Sigmoid colon (tissue), 7 donors: Measurements from ENCODE around the gene PPP1R2C. TPM values are rescaled to one million over a fixed set of nuclear protein-coding genes. Genes with fewer than 3 reads are reported as not detected.

Experiments
- DNase-seq: peaks from one replicate; pipeline ENCODE4 v3.0.0-alpha.2; 2019
- H3K27ac ChIP-seq, 4 donors: fragments of 200-600 bp; sonication (generic); one replicate each; pipeline ENCODE4 v1.5.1; 2016 to 2019; ENCODE audit warnings: mild to moderate bottlenecking in 1 of 4
- H3K27me3 ChIP-seq, 3 donors: fragments of 200-600 bp; sonication (generic); one replicate each; pipeline ENCODE4 v1.5.1; 2019; ENCODE audit warnings: mild to moderate bottlenecking in 1 of 3
- H3K36me3 ChIP-seq, 4 donors: fragments of 200-600 bp; sonication (generic); one replicate each; pipeline ENCODE4 v1.5.1; 2016 to 2019
- H3K4me1 ChIP-seq, 4 donors: fragments of 200-600 bp; sonication (generic); one replicate each; pipeline ENCODE4 v1.5.1; 2017 to 2019
- H3K4me3 ChIP-seq, 4 donors: fragments of 200-600 bp; sonication (generic); one replicate each; pipeline ENCODE4 v1.5.1; 2017 to 2019; ENCODE audit warnings: mild to moderate bottlenecking in 2 of 4, moderate library complexity in 1 of 4
- H3K9me3 ChIP-seq, 4 donors: fragments of 200-600 bp in 3 of 4; sonication (generic) in 3 of 4; one replicate each; pipeline versions ENCODE4 v1.5.1 to v1.6.1; 2013 to 2019
- EP300 ChIP-seq, 4 donors: sonication (generic); formaldehyde crosslinking; IDR thresholded peaks; one replicate each; pipeline ENCODE4 v1.6.1; 2017; ENCODE audit warnings: antibody characterized with exemption in 4 of 4
- POLR2A ChIP-seq, 2 donors: fragments of 450-650 bp; IDR thresholded peaks; one replicate each; pipeline ENCODE4 v1.6.1; 2016; ENCODE audit warnings: antibody characterized with exemption in 2 of 2, mild to moderate bottlenecking in 2 of 2, moderate library complexity in 2 of 2
- POLR2AphosphoS5 ChIP-seq, 4 donors: sonication (generic); formaldehyde crosslinking; IDR thresholded peaks; one replicate each; pipeline ENCODE4 v1.6.1; 2017; ENCODE audit warnings: antibody characterized with exemption in 4 of 4
- WGBS, 2 donors: extraction: QIAGEN DNeasy Blood & Tissue Kit; methylation state at CpG; one replicate each; pipeline ENCODE4 v1.1.7; 2013; 5-methylcytosine and 5-hydroxymethylcytosine counted together
- intact Hi-C: fragments of 100-400 bp; cut with DNase I; formaldehyde crosslinking; loops from one replicate; pipeline ENCODE4 v1.15.1; 2023
- polyA plus RNA-seq, 3 donors: library from polyadenylated mRNA; stranded (reverse); fragments of 200-250 nt; gene quantifications; one replicate each; pipeline ENCODE4 v1.2.3, GENCODE V29; 2013
- total RNA-seq, 4 donors: library from RNA; depleted of rRNA; stranded (reverse); fragments of >200 nt; gene quantifications; one replicate each; pipeline ENCODE4 v1.1.0, GENCODE V29; 2016
- TF ChIP-seq, protein P1 (sequence below), 4 experiments: fragments of 450-650 bp in 3 of 4; fragments of 200-600 bp in 1 of 4; IDR thresholded peaks; one replicate each; pipeline ENCODE4 v1.5.1; 2016 to 2019; ENCODE audit warnings: antibody characterized with exemption in 4 of 4, mild to moderate bottlenecking in 3 of 4, moderate library complexity in 2 of 4
- donor health status: healthy with polysubstance abuse.
- donor health status: Bipolar disorder and iron deficiency.
- donor health status: healthy.

The PPP1R2C gene
- total and polyA plus RNA-seq, 7 donors: not detected

DNA sequence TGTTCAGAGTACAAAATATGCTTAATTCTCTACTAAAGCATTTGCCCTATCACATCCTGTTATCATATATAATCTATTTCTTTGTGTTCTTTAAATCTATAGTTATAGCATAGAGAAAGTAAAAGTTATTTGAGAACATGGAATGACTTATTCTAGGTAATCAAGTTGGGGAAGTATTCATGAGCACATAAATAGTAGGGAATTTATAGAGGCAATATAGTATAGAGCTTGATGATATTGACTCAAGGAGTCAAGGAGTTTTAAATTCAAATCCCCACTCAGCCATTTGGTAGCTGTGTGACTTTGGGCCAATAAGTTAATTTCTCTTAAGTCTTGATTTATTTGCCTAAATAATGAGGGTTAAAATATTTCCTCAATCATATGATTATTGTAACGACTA, 37.5 kb downstream of the PPP1R2C start:
- TF ChIP-seq POLR2AphosphoS5 (IDR thresholded peaks at IDR 0.05) (no peak), POLR2A (IDR thresholded peaks at IDR 0.05) (no peak), EP300 (IDR thresholded peaks at IDR 0.05) (no peak)
- TF ChIP-seq, protein P1, sequence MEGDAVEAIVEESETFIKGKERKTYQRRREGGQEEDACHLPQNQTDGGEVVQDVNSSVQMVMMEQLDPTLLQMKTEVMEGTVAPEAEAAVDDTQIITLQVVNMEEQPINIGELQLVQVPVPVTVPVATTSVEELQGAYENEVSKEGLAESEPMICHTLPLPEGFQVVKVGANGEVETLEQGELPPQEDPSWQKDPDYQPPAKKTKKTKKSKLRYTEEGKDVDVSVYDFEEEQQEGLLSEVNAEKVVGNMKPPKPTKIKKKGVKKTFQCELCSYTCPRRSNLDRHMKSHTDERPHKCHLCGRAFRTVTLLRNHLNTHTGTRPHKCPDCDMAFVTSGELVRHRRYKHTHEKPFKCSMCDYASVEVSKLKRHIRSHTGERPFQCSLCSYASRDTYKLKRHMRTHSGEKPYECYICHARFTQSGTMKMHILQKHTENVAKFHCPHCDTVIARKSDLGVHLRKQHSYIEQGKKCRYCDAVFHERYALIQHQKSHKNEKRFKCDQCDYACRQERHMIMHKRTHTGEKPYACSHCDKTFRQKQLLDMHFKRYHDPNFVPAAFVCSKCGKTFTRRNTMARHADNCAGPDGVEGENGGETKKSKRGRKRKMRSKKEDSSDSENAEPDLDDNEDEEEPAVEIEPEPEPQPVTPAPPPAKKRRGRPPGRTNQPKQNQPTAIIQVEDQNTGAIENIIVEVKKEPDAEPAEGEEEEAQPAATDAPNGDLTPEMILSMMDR (IDR thresholded peaks at IDR 0.05): no peak
- DNase-seq: no peak
- H3K9me3 ChIP-seq: no peaks in the 10 kb centered on the region
- 64 to 76% methylated on average over 1 of the region's 1 CpG for WGBS, 2 donors
- intact Hi-C loops: no loop called here
- no peaks in the 10 kb centered on the region for H3K4me1 ChIP-seq
- no peak overlapping the region for H3K27ac ChIP-seq
- H3K4me3 ChIP-seq: no peak overlapping the region
- H3K27me3 ChIP-seq: no peaks in the 10 kb centered on the region
- H3K36me3 ChIP-seq: no peaks in the 10 kb centered on the region

DNA sequence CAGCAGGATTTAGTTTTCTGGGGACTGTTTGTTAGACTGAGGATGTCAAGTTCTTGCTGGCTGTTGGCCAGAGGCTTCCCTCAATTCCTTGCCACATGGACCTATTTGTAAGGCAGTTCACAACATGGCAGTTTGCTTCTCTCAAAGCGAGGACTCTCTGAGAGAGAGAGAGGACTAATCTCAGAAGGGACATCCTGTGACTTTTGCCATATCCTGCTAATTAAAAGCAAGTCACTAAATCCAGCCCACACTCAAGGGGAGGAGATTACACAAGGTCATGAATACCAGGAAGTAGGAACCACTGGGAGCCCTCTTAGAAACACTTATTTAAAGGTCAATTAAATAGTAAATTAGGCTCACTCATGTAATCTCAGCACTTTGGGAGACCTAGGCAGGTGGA, 38.2 kb downstream of the PPP1R2C start:
- Histone ChIP-seq H3K4me3 (no peak overlapping the region), H3K27ac (no peak overlapping the region), H3K36me3 (no peaks in the 10 kb centered on the region), H3K27me3 (no peaks in the 10 kb centered on the region), H3K4me1 (no peaks in the 10 kb centered on the region), H3K9me3 (no peaks in the 10 kb centered on the region)
- no peak for DNase-seq
- TF ChIP-seq POLR2A (IDR thresholded peaks at IDR 0.05) (no peak), EP300 (IDR thresholded peaks at IDR 0.05) (no peak), POLR2AphosphoS5 (IDR thresholded peaks at IDR 0.05) (no peak)
- TF ChIP-seq, protein P1 (IDR thresholded peaks at IDR 0.05): no peak
- intact Hi-C loops: no loop called here
- 73 to 80% methylated on average over 1 of the region's 1 CpG for WGBS, 2 donors

DNA sequence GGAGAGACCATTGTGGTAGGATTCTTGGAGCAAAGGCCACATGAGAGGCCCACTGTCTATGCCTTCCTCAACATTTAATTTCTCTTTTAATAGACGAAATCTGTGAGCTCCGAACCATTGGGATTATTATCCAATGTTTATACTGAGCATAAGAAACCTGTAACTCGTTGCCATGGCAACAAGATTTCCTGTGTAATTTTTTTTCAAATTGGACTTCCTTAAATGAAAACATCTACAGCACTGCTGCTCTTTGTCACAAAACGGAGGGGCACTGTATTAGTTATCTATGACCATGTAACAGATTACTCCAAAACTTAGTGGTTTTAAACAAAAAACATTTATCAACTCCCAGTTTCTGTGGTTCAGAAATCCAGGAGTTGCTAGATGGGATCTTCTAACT, 38.7 kb downstream of the PPP1R2C start:
- 31 to 51% methylated on average over 4 of the region's 4 CpGs for WGBS, 2 donors
- H3K4me1 ChIP-seq: no peaks in the 10 kb centered on the region
- no peak overlapping the region for H3K27ac ChIP-seq
- DNase-seq: no peak
- intact Hi-C loops: no loop called here
- TF ChIP-seq POLR2AphosphoS5 (IDR thresholded peaks at IDR 0.05) (no peak), EP300 (IDR thresholded peaks at IDR 0.05) (no peak), POLR2A (IDR thresholded peaks at IDR 0.05) (no peak)
- TF ChIP-seq, protein P1 (IDR thresholded peaks at IDR 0.05): no peak
- H3K36me3 ChIP-seq: no peaks in the 10 kb centered on the region
- H3K27me3 ChIP-seq: no peaks in the 10 kb centered on the region
- no peaks in the 10 kb centered on the region for H3K9me3 ChIP-seq
- H3K4me3 ChIP-seq: no peak overlapping the region

DNA sequence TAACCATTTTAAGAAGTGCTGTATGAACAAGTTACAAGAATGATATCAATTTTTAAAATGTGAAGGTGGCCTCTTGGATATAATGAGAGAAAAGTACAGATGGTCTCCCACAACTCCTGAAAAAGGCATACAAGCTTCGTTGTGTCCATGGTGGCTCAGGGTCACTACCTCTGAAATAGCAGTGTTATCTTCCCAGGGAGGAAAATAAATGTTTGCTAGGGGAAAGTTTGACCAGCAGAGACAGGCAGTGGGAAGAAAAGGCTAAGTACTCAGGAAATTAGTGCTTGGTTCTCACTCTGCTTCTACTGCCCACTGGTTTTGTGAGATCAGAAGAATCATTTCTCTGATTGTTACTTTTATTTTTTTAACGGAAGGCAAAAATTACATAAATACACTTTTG, 39.4 kb downstream of the PPP1R2C start:
- 98 to 99% methylated on average over 2 of the region's 2 CpGs for WGBS, 2 donors
- Histone ChIP-seq H3K27ac (no peak overlapping the region), H3K36me3 (no peaks in the 10 kb centered on the region), H3K27me3 (no peaks in the 10 kb centered on the region), H3K4me3 (no peak overlapping the region), H3K4me1 (no peaks in the 10 kb centered on the region), H3K9me3 (no peaks in the 10 kb centered on the region)
- intact Hi-C loops: no loop called here
- TF ChIP-seq POLR2A (IDR thresholded peaks at IDR 0.05) (no peak), POLR2AphosphoS5 (IDR thresholded peaks at IDR 0.05) (no peak), EP300 (IDR thresholded peaks at IDR 0.05) (no peak)
- TF ChIP-seq, protein P1 (IDR thresholded peaks at IDR 0.05): no peak
- DNase-seq: no peak

DNA sequence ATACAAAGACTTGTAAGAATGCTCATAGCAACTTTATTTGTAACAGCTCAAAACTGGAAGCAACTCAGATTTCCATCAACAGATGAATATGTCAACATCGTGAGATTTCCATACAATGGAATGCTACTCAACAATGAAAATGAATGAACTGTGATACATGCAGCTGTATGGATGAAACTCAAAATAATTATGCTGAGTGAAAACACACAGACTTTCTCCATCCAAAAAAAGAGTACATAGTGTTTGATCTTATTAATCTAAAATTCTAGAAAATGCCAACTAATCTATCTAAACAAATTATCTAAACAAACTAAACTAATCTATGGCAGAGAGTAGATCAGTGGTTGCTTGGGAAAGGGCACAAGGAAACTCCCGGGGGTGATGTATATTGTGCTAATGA, 42.7 kb downstream of the PPP1R2C start:
- no peak overlapping the region for H3K4me3 ChIP-seq
- H3K4me1 ChIP-seq: no peaks in the 10 kb centered on the region
- no peaks in the 10 kb centered on the region for H3K27me3 ChIP-seq
- 83 to 93% methylated on average over 2 of the region's 2 CpGs for WGBS, 2 donors
- H3K27ac ChIP-seq: no peak overlapping the region
- TF ChIP-seq POLR2AphosphoS5 (IDR thresholded peaks at IDR 0.05) (no peak), EP300 (IDR thresholded peaks at IDR 0.05) (no peak), POLR2A (IDR thresholded peaks at IDR 0.05) (no peak)
- TF ChIP-seq, protein P1 (IDR thresholded peaks at IDR 0.05): no peak
- no peak for DNase-seq
- intact Hi-C loops: no loop called here
- no peaks in the 10 kb centered on the region for H3K9me3 ChIP-seq
- no peaks in the 10 kb centered on the region for H3K36me3 ChIP-seq
